H1 (cell line): Measurements from ENCODE around the gene CEP85. TPM values are rescaled to one million over a fixed set of nuclear protein-coding genes. Genes with fewer than 3 reads are reported as not detected.

ENCODE experiments used
- ATF3 ChIP-seq: IDR thresholded peaks from 2 replicates; pipeline ENCODE4 v1.6.1; 2011; ENCODE audit warnings: low read depth, mild to moderate bottlenecking, low read length; ENCODE audit not compliant: insufficient read depth
- CHD7 ChIP-seq: fragments of 300-600 bp; sonication (generic); IDR thresholded peaks from 2 replicates; pipeline ENCODE4 v1.7.1; 2012; ENCODE audit warnings: low read length, moderate library complexity, mild to moderate bottlenecking, inconsistent platforms; ENCODE audit not compliant: insufficient replicate concordance
- KDM4A ChIP-seq: IDR thresholded peaks from one replicate; pipeline ENCODE4 v1.7.1; 2012; ENCODE audit warnings: low read depth, mild to moderate bottlenecking, moderate library complexity, low read length, inconsistent platforms; ENCODE audit not compliant: severe bottlenecking
- NANOG ChIP-seq: IDR thresholded peaks from 2 replicates; pipeline ENCODE4 v1.6.1; 2011; ENCODE audit warnings: low read length, low read depth, mild to moderate bottlenecking, inconsistent platforms; ENCODE audit not compliant: insufficient read depth, poor library complexity, severe bottlenecking
- PHF8 ChIP-seq: fragments of 200-600 bp; sonication (generic); conservative IDR thresholded peaks from 2 replicates; pipeline ENCODE4 v1.7.1; 2012; ENCODE audit warnings: low read depth, mild to moderate bottlenecking, inconsistent platforms, low read length, moderate library complexity
- RBBP5 ChIP-seq: IDR thresholded peaks from 2 replicates; pipeline ENCODE4 v1.7.1; 2012; ENCODE audit warnings: low read depth, mild to moderate bottlenecking, inconsistent platforms, low read length, moderate library complexity, borderline replicate concordance
- RNF2 ChIP-seq: fragments of 200-900, 300-1000 bp; sonication (generic); IDR thresholded peaks from 2 replicates; pipeline ENCODE4 v1.7.1; 2016; ENCODE audit warnings: borderline replicate concordance, low read depth, mild to moderate bottlenecking, antibody characterized with exemption, low read length; ENCODE audit not compliant: poor library complexity, severe bottlenecking; ENCODE audit errors: missing control alignments
- SAP30 ChIP-seq: fragments of 300-600 bp; sonication (generic); IDR thresholded peaks from 2 replicates; pipeline ENCODE4 v1.7.1; 2012; ENCODE audit warnings: low read length, moderate library complexity, mild to moderate bottlenecking, inconsistent platforms; ENCODE audit not compliant: insufficient read depth, insufficient replicate concordance
- SP1 ChIP-seq: IDR thresholded peaks from 2 replicates; pipeline ENCODE4 v1.6.1; 2011; ENCODE audit warnings: low read depth, low read length
- SP2 ChIP-seq: IDR thresholded peaks from 2 replicates; pipeline ENCODE4 v1.6.1; 2012; ENCODE audit warnings: mild to moderate bottlenecking, low read length, inconsistent platforms
- SP4 ChIP-seq: IDR thresholded peaks from 2 replicates; pipeline ENCODE4 v1.6.1; 2012; ENCODE audit warnings: low read length, inconsistent platforms
- polyA plus RNA-seq, 7 experiments: library from polyadenylated mRNA; depleted of rRNA in 3 of 7; stranded (reverse) in 5 of 7; unstranded in 2 of 7; fragments of >200 nt in 5 of 7; fragments of 200-250 nt in 2 of 7; gene quantifications; 1 replicate in 5 of 7; 2 replicates in 1 of 7; 4 replicates in 1 of 7; pipeline versions ENCODE4 v1.2.1 to v1.2.3, GENCODE V29; 2011 to 2013; ENCODE audit warnings: missing spikeins in 2 of 7, mixed read lengths in 2 of 7
- total RNA-seq: library from RNA; stranded (reverse); fragmentation: NEBNext Ultra II Directional; extraction: Animal tissue kit (Norgen Biotek cat#: 25700); gene quantifications from 2 replicates; pipeline ENCODE4 v1.2.1, GENCODE V29; 2021

The CEP85 gene
- total and polyA plus RNA-seq, 2 of the 8 experiments (the other 6 are each of a cell fraction or from before 2014, with no cell fraction given), result 40.4 to 43.7 TPM

GRCh38 chr1:26197301-26197700 lies 36.7 kb upstream of the CEP85 start (continued):
- TF ChIP-seq CHD7 (no peak), SAP30 (no peak), SP1 (no peak), RNF2 (no peak), KDM4A (no peak), RBBP5 (no peak), PHF8 (no peak), NANOG (no peak), SP2 (no peak), ATF3 (no peak), SP4 (no peak)
